ENCODE data around the gene EIF1.

Gene EIF1

GRCh38 chr17:41689497-41690299, 1.0 kb downstream of the EIF1 start:
- Histone ChIP-seq H3K9me3 (ENCODE audit: control insufficient read depth, insufficient read depth, low read length) (no peaks in the 10 kb centered on the region), H3K79me2 (ENCODE audit: control insufficient read depth, low read length) (peaks cover 29% of the 10 kb centered on the region), H3K4me1 (ENCODE audit: control insufficient read depth, low read length) (peaks cover 17% of the 10 kb centered on the region), H3K36me3 (ENCODE audit: control insufficient read depth, low read length) (peaks cover 51% of the 10 kb centered on the region), H3K27me3 (ENCODE audit: control insufficient read depth, low read length) (no peaks in the 10 kb centered on the region), H4K20me1 (ENCODE audit: control insufficient read depth, insufficient read depth, low read depth, low read length) (peaks cover 23% of the 10 kb centered on the region), H3K27ac (ENCODE audit: low read depth, low read length) (peak overlapping the region; percentile 75), H3K4me2 (ENCODE audit: low read length) (peak overlapping the region; percentile 86), H3F3A (ENCODE audit: control insufficient read depth, insufficient read depth) (peaks cover 49% of the 10 kb centered on the region), H3K9me2 (replicated peaks; ENCODE audit: control insufficient read depth, low read length) (no peaks in the 10 kb centered on the region), H3K4me3 (ENCODE audit: low read length) (peak overlapping the region; percentile 84)
- no peak for TF ChIP-seq EZH2phosphoT487 (IDR thresholded peaks at IDR 0.05; ENCODE audit: borderline replicate concordance, low read length)
- TF ChIP-seq CTCF (IDR thresholded peaks at IDR 0.05; ENCODE audit: low read depth, low read length, poor library complexity, severe bottlenecking) = peak; percentile 91

- H3K4me2 ChIP-seq (ENCODE audit: low read length) = peak overlapping the region; percentile 86
- peaks cover 23% of the 10 kb centered on the region for H4K20me1 ChIP-seq (ENCODE audit: control insufficient read depth, insufficient read depth, low read depth, low read length)
- TF ChIP-seq CTCF (IDR thresholded peaks at IDR 0.05; ENCODE audit: low read depth, low read length, poor library complexity, severe bottlenecking) (no peak), EZH2phosphoT487 (IDR thresholded peaks at IDR 0.05; ENCODE audit: borderline replicate concordance, low read length) (no peak)
- H3K4me3 ChIP-seq (ENCODE audit: low read length) = peak overlapping the region; percentile 84
- peaks cover 55% of the 10 kb centered on the region for H3F3A ChIP-seq (ENCODE audit: control insufficient read depth, insufficient read depth)
- no peak overlapping the region for H3K27ac ChIP-seq (ENCODE audit: low read depth, low read length)
- peaks cover 29% of the 10 kb centered on the region for H3K79me2 ChIP-seq (ENCODE audit: control insufficient read depth, low read length)
- H3K4me1 ChIP-seq (ENCODE audit: control insufficient read depth, low read length) = peaks cover 17% of the 10 kb centered on the region
- no peaks in the 10 kb centered on the region for H3K27me3 ChIP-seq (ENCODE audit: control insufficient read depth, low read length)
- no peaks in the 10 kb centered on the region for H3K9me2 ChIP-seq (replicated peaks; ENCODE audit: control insufficient read depth, low read length)
- H3K9me3 ChIP-seq (ENCODE audit: control insufficient read depth, insufficient read depth, low read length) = no peaks in the 10 kb centered on the region
- H3K36me3 ChIP-seq (ENCODE audit: control insufficient read depth, low read length) = peaks cover 54% of the 10 kb centered on the region
Observed at GRCh38 chr17:41690497-41690896, 1.8 kb downstream of the EIF1 start.

- H3K4me2 ChIP-seq (ENCODE audit: low read length) = 0 out of 2 replicates have a peak overlapping the region, but pooled peaks have one; percentile 7
- no peaks in the 10 kb centered on the region for H3K9me3 ChIP-seq (ENCODE audit: control insufficient read depth, insufficient read depth, low read length)
- peaks cover 25% of the 10 kb centered on the region for H4K20me1 ChIP-seq (ENCODE audit: control insufficient read depth, insufficient read depth, low read depth, low read length)
- H3K36me3 ChIP-seq (ENCODE audit: control insufficient read depth, low read length) = peaks cover 54% of the 10 kb centered on the region
- no peaks in the 10 kb centered on the region for H3K9me2 ChIP-seq (replicated peaks; ENCODE audit: control insufficient read depth, low read length)
- peaks cover 29% of the 10 kb centered on the region for H3K79me2 ChIP-seq (ENCODE audit: control insufficient read depth, low read length)
- H3K27ac ChIP-seq (ENCODE audit: low read depth, low read length) = no peak overlapping the region
- TF ChIP-seq CTCF (IDR thresholded peaks at IDR 0.05; ENCODE audit: low read depth, low read length, poor library complexity, severe bottlenecking) (no peak), EZH2phosphoT487 (IDR thresholded peaks at IDR 0.05; ENCODE audit: borderline replicate concordance, low read length) (no peak)
- peaks cover 17% of the 10 kb centered on the region for H3K4me1 ChIP-seq (ENCODE audit: control insufficient read depth, low read length)
- peaks cover 58% of the 10 kb centered on the region for H3F3A ChIP-seq (ENCODE audit: control insufficient read depth, insufficient read depth)
- no peaks in the 10 kb centered on the region for H3K27me3 ChIP-seq (ENCODE audit: control insufficient read depth, low read length)
- no peak overlapping the region for H3K4me3 ChIP-seq (ENCODE audit: low read length)
Observed at GRCh38 chr17:41691031-41691777, 2.5 kb downstream of the EIF1 start.
